Natural killer cell (primary cell): ENCODE data around the gene TMEM31. TPM values are rescaled to one million over a fixed set of nuclear protein-coding genes. Genes with fewer than 3 reads are reported as not detected.

ENCODE experiments used
- ATAC-seq, 3 donors: fragments of 150-1000 bp in 2 of 3; fragments of 200-7000 bp in 1 of 3; cut with Tn5 transposase; 1 replicate in 1 of 3; 2 replicates in 2 of 3; pipeline ENCODE4 v1.10.0; 2021; ENCODE audit warnings: mild to moderate bottlenecking in 2 of 3, moderate library complexity in 2 of 3
- DNase-seq, 2 donors: peaks; one replicate each; pipeline versions ENCODE4 v3.0.0 to v3.0.0-alpha.2; 2013 to 2021; ENCODE audit warnings: mixed read lengths in 1 of 2
- H3K27ac ChIP-seq: one replicate; pipeline ENCODE4 v1.5.1; 2013; ENCODE audit warnings: mild to moderate bottlenecking, low read length
- H3K27me3 ChIP-seq: one replicate; pipeline ENCODE4 v1.6.1; 2013; ENCODE audit warnings: low read length; ENCODE audit not compliant: control insufficient read depth, insufficient read depth
- H3K36me3 ChIP-seq: one replicate; pipeline ENCODE4 v1.6.1; 2013; ENCODE audit warnings: low read length; ENCODE audit not compliant: control insufficient read depth, insufficient read depth
- H3K4me1 ChIP-seq: one replicate; pipeline ENCODE4 v1.6.1; 2013; ENCODE audit warnings: low read length; ENCODE audit not compliant: control insufficient read depth, insufficient read depth
- H3K4me3 ChIP-seq: one replicate; pipeline ENCODE4 v1.5.1; 2013; ENCODE audit warnings: low read length
- H3K9me3 ChIP-seq: one replicate; pipeline ENCODE4 v1.6.1; 2013; ENCODE audit warnings: low read length; ENCODE audit not compliant: control insufficient read depth, insufficient read depth
- H3K27ac Mint-ChIP-seq, 2 donors: one replicate each; pipeline ENCODE4 v1.8.0; 2022; ENCODE audit warnings: mild to moderate bottlenecking in 2 of 2, mixed read lengths in 2 of 2, moderate library complexity in 1 of 2
- H3K27me3 Mint-ChIP-seq, 2 donors: one replicate each; pipeline ENCODE4 v1.8.0; 2022; ENCODE audit warnings: low read depth in 2 of 2, mixed read lengths in 2 of 2
- H3K36me3 Mint-ChIP-seq: one replicate; pipeline ENCODE4 v1.8.0; 2022; ENCODE audit warnings: mixed read lengths
- H3K4me1 Mint-ChIP-seq, 2 donors: one replicate each; pipeline ENCODE4 v1.8.0; 2022; ENCODE audit warnings: mixed read lengths in 2 of 2
- H3K4me3 Mint-ChIP-seq: one replicate; pipeline ENCODE4 v1.8.0; 2022; ENCODE audit warnings: mild to moderate bottlenecking, moderate library complexity, mixed read lengths
- H3K9me3 Mint-ChIP-seq, 2 donors: one replicate each; pipeline ENCODE4 v1.8.0; 2022; ENCODE audit warnings: mixed read lengths in 2 of 2
- WGBS: methylation state at CpG from one replicate; pipeline ENCODE4 v1.1.7; 2013; ENCODE audit warnings: missing lambda C conversion rate; ENCODE audit not compliant: insufficient coverage; 5-methylcytosine and 5-hydroxymethylcytosine counted together
- intact Hi-C: fragments of 100-400 bp; cut with micrococcal nuclease; formaldehyde crosslinking; loops from one replicate; pipeline ENCODE4 v1.14.2; 2022
- total RNA-seq, 4 donors: library from RNA; stranded (reverse); fragments of 120-200 nt in 1 of 4; gene quantifications; one replicate each; pipeline versions ENCODE4 v1.2.3 to v1.2.4, GENCODE V29; 2013 to 2022
- TF ChIP-seq, protein P1 (sequence below): fragments of 200-600 bp; IDR thresholded peaks from one replicate; pipeline ENCODE4 v1.8.0; 2022; ENCODE audit warnings: antibody characterized with exemption

TMEM31 gene
- total RNA-seq, 3 donors from 2014 or later (not counting 1 experiment from before 2014, with no cell fraction given), result not detected

DNA sequence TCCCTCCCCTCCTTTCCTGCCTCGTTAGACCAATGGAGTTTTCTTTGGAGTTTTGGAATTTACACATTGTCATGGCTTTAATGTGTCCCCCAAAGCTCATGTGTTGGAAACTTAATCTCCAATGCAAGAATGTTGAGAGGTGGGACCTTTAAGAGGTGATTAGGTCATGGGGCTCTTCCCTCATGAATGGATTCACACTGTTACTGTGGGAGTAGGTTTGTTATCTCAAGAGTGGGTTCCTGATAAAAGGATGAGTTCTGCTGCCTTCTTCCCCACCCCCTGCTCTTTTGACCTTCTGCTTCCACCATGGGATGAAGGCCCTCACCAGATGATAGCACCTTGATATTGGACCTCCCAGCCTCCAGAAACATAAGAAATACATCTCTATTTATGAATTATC lies 41.0 kb upstream of the TMEM31 start:
- Histone ChIP-seq H3K9me3 (no peaks in the 10 kb centered on the region), H3K4me3 (no peak overlapping the region), H3K27me3 (no peaks in the 10 kb centered on the region), H3K4me1 (no peaks in the 10 kb centered on the region), H3K36me3 (no peaks in the 10 kb centered on the region), H3K27ac (no peak overlapping the region)
- no peak overlapping the region for H3K27ac Mint-ChIP-seq
- TF ChIP-seq, protein P1, sequence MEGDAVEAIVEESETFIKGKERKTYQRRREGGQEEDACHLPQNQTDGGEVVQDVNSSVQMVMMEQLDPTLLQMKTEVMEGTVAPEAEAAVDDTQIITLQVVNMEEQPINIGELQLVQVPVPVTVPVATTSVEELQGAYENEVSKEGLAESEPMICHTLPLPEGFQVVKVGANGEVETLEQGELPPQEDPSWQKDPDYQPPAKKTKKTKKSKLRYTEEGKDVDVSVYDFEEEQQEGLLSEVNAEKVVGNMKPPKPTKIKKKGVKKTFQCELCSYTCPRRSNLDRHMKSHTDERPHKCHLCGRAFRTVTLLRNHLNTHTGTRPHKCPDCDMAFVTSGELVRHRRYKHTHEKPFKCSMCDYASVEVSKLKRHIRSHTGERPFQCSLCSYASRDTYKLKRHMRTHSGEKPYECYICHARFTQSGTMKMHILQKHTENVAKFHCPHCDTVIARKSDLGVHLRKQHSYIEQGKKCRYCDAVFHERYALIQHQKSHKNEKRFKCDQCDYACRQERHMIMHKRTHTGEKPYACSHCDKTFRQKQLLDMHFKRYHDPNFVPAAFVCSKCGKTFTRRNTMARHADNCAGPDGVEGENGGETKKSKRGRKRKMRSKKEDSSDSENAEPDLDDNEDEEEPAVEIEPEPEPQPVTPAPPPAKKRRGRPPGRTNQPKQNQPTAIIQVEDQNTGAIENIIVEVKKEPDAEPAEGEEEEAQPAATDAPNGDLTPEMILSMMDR, result no peak
- no CpG with 5 or more reads among the region's 1 CpG for WGBS
- no peak for DNase-seq
- no peaks in the 10 kb centered on the region for H3K36me3 Mint-ChIP-seq
- no peak for ATAC-seq
- no peaks in the 10 kb centered on the region for H3K4me1 Mint-ChIP-seq
- no peak overlapping the region for H3K4me3 Mint-ChIP-seq
- H3K9me3 Mint-ChIP-seq, result no peaks in the 10 kb centered on the region
- intact Hi-C loops, result no loop called here
- H3K27me3 Mint-ChIP-seq, result peaks cover 1 to 23% of the 10 kb centered on the region in 2 donors

DNA sequence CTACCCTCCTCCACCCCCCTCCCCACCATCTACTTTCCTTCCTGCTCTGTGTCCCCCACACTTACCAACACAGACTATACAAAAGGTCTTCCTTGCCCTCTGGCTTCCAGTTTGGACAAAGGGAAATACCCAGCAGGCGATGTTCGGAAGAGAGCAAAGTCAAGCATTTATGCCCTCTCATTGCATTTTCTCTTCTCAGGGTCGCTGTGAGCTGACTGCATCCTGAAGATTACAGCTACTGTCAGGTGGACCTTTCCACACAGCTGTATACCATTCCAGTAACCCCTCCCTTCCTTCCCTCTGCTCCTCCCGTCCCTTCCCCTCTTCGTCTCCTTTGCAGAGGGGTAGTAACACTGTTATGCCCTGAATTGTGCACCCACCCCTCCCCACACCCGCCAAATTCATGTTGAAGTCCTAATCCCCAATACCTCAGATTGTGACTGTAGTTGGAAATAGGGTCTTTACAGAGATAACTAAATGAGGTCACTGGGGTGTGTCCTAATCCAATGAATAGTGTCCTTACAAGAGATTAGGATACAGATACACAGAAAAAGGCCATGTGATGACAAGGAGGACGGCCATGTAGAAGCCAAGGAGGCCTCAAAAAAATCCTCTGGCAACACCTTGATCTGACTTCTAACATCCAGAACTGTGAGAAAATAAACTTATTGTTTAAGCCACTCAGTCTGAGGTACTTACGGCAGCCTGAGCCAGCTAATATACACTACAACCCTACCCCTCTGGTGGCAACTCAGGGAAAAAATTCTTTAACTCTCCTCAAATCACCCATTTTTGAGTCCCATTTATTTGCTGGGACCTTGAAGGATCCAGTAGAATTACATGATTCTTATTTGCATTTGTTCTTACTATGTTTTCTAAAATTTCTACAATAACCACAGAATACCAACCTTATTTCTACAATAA lies 35.9 kb upstream of the TMEM31 start:
- Mint-ChIP-seq H3K27ac (no peak overlapping the region), H3K27me3 (no peaks in the 10 kb centered on the region), H3K4me1 (peaks cover 0 to 14% of the 10 kb centered on the region in 2 donors), H3K4me3 (no peak overlapping the region), H3K36me3 (peaks cover 11% of the 10 kb centered on the region), H3K9me3 (no peaks in the 10 kb centered on the region)
- Histone ChIP-seq H3K36me3 (peaks cover 15% of the 10 kb centered on the region), H3K4me3 (no peak overlapping the region), H3K27me3 (no peaks in the 10 kb centered on the region), H3K9me3 (no peaks in the 10 kb centered on the region), H3K27ac (no peak overlapping the region), H3K4me1 (no peaks in the 10 kb centered on the region)
- no peak for ATAC-seq
- WGBS, result 97% methylated on average over 7 of the region's 8 CpGs
- no peak for DNase-seq
- TF ChIP-seq, protein P1, result no peak
- intact Hi-C loops, result no loop called here

DNA sequence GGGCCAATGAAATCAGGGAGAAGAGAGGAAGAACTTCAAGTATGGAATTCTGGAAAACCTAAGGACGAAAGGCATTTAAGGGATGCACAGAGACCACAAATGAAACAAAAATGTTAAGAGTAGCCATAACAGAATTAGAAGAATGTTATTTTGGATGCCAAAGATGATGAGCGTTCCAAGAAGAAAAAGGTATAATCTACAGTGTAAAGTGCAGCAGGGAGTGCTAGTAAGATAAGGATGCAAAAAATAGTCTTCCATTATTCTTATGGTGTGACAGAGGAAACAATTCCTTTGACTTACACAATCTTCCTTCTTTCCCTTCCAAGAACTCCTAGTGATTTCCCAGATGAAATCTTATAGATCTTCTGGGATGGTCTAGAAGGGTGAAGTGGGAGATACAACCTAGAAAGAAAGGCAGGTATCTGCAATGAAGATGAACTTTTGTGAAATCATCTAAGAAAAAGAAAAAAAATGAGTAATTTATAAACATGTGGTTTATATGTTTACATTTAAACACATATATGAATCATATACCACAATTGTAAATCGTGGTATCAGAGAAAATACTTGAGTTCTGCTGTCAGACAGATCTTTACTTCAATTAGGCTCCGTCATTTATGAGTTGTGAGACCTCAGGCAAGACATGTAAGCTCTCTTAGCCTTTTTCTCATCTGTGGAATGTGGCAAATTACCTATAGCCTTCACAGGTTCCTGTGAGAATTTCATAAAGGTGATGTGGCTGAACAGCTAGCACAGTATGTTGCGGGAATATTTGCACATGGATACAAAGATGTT lies 32.3 kb upstream of the TMEM31 start:
- TF ChIP-seq, protein P1, result no peak
- no peaks in the 10 kb centered on the region for H3K9me3 Mint-ChIP-seq
- ATAC-seq (no peak), DNase-seq (no peak)
- no peaks in the 10 kb centered on the region for H3K4me1 ChIP-seq
- no peak overlapping the region for H3K27ac ChIP-seq
- no peaks in the 10 kb centered on the region for H3K9me3 ChIP-seq
- WGBS, result 100% methylated on average over 3 of the region's 5 CpGs
- H3K27ac Mint-ChIP-seq, result peak overlapping the region in 1 of 2 donors; percentile 50
- peaks cover 11% of the 10 kb centered on the region for H3K36me3 Mint-ChIP-seq
- peaks cover 21% of the 10 kb centered on the region for H3K36me3 ChIP-seq
- intact Hi-C loops, result no loop called here
- H3K27me3 ChIP-seq, result no peaks in the 10 kb centered on the region
- H3K4me3 Mint-ChIP-seq, result no peak overlapping the region
- H3K27me3 Mint-ChIP-seq, result no peaks in the 10 kb centered on the region
- H3K4me3 ChIP-seq, result no peak overlapping the region
- peaks cover 0 to 14% of the 10 kb centered on the region in 2 donors for H3K4me1 Mint-ChIP-seq
